OCI-LY3 (cell line): ENCODE measurements around the gene ZC3H14.

ENCODE experiments used
- H2AFZ ChIP-seq: fragments of 200-600, 300-600 bp; shearing (Covaris generic); 2 replicates; pipeline ENCODE4 v1.6.0; 2014; ENCODE audit warnings: antibody characterized with exemption, low read depth, low read length
- H3K27ac ChIP-seq: fragments of 200-600, 300-600 bp; sonication (generic); 2 replicates; pipeline ENCODE4 v1.5.1; 2014; ENCODE audit warnings: mild to moderate bottlenecking, low read length, moderate library complexity, mixed read lengths
- H3K27me3 ChIP-seq: fragments of 200-600, 300-600 bp; sonication (generic); 2 replicates; pipeline ENCODE4 v1.6.1; 2014; ENCODE audit warnings: low read depth, low read length, mixed read lengths
- H3K36me3 ChIP-seq: fragments of 200-600, 300-600 bp; sonication (generic); replicated peaks from 2 replicates; pipeline ENCODE3; 2014; ENCODE audit warnings: low read depth, low read length, mixed read lengths
- H3K4me1 ChIP-seq: fragments of 300-600, 200-600 bp; sonication (generic); 2 replicates; pipeline ENCODE4 v1.6.1; 2014; ENCODE audit warnings: low read length, mixed read lengths
- H3K4me2 ChIP-seq: fragments of 200-600, 300-600 bp; sonication (generic); 2 replicates; pipeline ENCODE4 v1.6.1; 2014; ENCODE audit warnings: low read length, mixed read lengths
- H3K4me3 ChIP-seq: fragments of 300-600, 200-600 bp; sonication (generic); 2 replicates; pipeline ENCODE4 v1.5.1; 2014; ENCODE audit warnings: antibody characterized with exemption, mild to moderate bottlenecking, low read length, moderate library complexity
- H3K79me2 ChIP-seq: fragments of 300-600, 200-600 bp; shearing (Covaris generic); 2 replicates; pipeline ENCODE4 v1.6.1; 2014; ENCODE audit warnings: mild to moderate bottlenecking, low read length, mixed read lengths
- H3K9ac ChIP-seq: fragments of 300-600, 200-600 bp; shearing (Covaris generic); 2 replicates; pipeline ENCODE4 v1.6.0; 2014; ENCODE audit warnings: mild to moderate bottlenecking, low read length, moderate library complexity
- H3K9me3 ChIP-seq: fragments of 200-600, 300-600 bp; shearing (Covaris generic); 2 replicates; pipeline ENCODE4 v1.6.1; 2014; ENCODE audit warnings: low read length, mixed read lengths; ENCODE audit not compliant: insufficient read depth
- H4K20me1 ChIP-seq: fragments of 200-600, 300-600 bp; sonication (generic); 2 replicates; pipeline ENCODE4 v1.6.1; 2016; ENCODE audit warnings: low read length, mixed read lengths; ENCODE audit not compliant: insufficient read depth
- EZH2phosphoT487 ChIP-seq: fragments of 200-600 bp; shearing (Covaris generic); IDR thresholded peaks from 2 replicates; pipeline ENCODE4 v1.6.1; 2018; ENCODE audit warnings: antibody characterized with exemption, mixed run types, low read depth
- TF ChIP-seq, protein P1 (sequence below): fragments of 200-600, 300-600 bp; sonication (generic); IDR thresholded peaks from 2 replicates; pipeline ENCODE4 v1.5.1; 2014; ENCODE audit warnings: antibody characterized with exemption, low read length, low read depth

The ZC3H14 gene

DNA sequence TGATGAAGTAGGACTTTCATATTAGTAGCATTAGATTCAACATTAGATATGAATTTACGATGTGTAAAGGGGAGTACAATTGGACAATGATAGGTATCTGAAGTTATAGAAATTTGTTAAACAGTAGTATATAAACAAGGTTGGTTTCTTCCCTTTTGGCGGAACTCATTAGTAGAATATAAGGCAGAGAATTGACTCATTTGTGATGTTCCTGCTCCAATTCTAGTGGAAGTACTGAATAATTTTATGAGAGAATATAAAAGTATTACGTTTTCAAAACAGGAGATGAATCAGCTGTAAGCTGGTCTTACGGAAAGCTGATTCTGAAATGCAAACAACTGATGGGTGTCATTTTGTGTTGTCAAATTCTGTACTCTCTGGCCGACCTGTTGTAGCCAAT lies 13.4 kb downstream of the ZC3H14 start:
- H3K36me3 ChIP-seq = peaks cover 46% of the 10 kb centered on the region
- TF ChIP-seq EZH2phosphoT487 = no peak
- TF ChIP-seq, protein P1, sequence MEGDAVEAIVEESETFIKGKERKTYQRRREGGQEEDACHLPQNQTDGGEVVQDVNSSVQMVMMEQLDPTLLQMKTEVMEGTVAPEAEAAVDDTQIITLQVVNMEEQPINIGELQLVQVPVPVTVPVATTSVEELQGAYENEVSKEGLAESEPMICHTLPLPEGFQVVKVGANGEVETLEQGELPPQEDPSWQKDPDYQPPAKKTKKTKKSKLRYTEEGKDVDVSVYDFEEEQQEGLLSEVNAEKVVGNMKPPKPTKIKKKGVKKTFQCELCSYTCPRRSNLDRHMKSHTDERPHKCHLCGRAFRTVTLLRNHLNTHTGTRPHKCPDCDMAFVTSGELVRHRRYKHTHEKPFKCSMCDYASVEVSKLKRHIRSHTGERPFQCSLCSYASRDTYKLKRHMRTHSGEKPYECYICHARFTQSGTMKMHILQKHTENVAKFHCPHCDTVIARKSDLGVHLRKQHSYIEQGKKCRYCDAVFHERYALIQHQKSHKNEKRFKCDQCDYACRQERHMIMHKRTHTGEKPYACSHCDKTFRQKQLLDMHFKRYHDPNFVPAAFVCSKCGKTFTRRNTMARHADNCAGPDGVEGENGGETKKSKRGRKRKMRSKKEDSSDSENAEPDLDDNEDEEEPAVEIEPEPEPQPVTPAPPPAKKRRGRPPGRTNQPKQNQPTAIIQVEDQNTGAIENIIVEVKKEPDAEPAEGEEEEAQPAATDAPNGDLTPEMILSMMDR = no peak

DNA sequence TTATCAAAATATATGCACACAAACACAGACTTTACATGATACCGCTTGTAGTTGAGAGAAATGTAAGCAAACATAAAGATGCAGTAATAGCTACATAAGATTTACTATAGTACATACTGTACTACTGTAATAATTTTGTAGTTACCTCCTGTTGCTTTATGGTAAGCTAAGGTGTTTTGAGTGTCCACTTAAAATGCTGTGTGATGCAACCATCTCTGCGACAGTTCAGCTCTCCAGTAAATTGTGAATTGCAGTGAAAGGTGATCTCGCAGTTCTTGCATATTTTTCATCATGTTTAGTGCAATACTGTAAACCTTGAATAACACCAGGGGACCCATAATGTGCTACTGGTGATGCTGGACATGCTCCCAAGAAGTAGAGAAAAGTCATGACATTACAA lies 21.6 kb downstream of the ZC3H14 start:
- no peaks in the 10 kb centered on the region for H4K20me1 ChIP-seq
- H3K4me1 ChIP-seq = no peaks in the 10 kb centered on the region
- no peak overlapping the region for H2AFZ ChIP-seq
- H3K9ac ChIP-seq = no peak overlapping the region
- H3K4me3 ChIP-seq = no peak overlapping the region
- TF ChIP-seq, protein P1 = no peak
- no peak for TF ChIP-seq EZH2phosphoT487
- no peak overlapping the region for H3K27ac ChIP-seq
- no peaks in the 10 kb centered on the region for H3K9me3 ChIP-seq
- no peak overlapping the region for H3K4me2 ChIP-seq
- peaks cover 47% of the 10 kb centered on the region for H3K36me3 ChIP-seq
- H3K79me2 ChIP-seq = no peaks in the 10 kb centered on the region
- H3K27me3 ChIP-seq = no peaks in the 10 kb centered on the region

More for the DNA sequence above, 13.4 kb downstream of the ZC3H14 start:
- no peak overlapping the region for H2AFZ ChIP-seq
- no peaks in the 10 kb centered on the region for H3K27me3 ChIP-seq
- no peaks in the 10 kb centered on the region for H3K79me2 ChIP-seq
- no peak overlapping the region for H3K4me2 ChIP-seq
- no peak overlapping the region for H3K9ac ChIP-seq
- no peaks in the 10 kb centered on the region for H4K20me1 ChIP-seq
- H3K27ac ChIP-seq = no peak overlapping the region
- no peak overlapping the region for H3K4me3 ChIP-seq
- no peaks in the 10 kb centered on the region for H3K9me3 ChIP-seq
- H3K4me1 ChIP-seq = no peaks in the 10 kb centered on the region

DNA sequence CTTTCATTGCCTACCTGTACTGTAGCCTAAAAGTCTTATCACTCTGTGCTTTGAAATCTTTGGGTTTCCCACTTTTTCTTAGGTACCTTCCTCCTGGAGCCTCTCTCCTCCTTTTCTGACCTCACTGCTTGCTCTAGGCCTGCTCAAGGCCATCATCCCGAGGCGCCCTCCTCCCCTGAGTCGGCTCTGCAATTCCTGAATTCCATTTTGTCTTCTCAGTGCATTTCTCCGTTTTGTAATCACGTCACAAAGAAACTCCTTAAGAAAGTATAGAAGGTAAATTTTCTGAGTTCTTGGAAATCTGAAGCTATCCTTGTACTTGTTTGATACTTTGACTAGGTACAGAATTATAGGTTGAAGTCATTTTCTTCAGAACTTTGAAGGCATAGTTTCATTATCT lies 25.2 kb downstream of the ZC3H14 start:
- Histone ChIP-seq H4K20me1 (no peaks in the 10 kb centered on the region), H3K4me2 (no peak overlapping the region), H3K9ac (no peak overlapping the region), H3K36me3 (peaks cover 42% of the 10 kb centered on the region), H3K27me3 (no peaks in the 10 kb centered on the region), H3K4me3 (no peak overlapping the region), H3K4me1 (no peaks in the 10 kb centered on the region), H2AFZ (no peak overlapping the region), H3K27ac (no peak overlapping the region), H3K9me3 (no peaks in the 10 kb centered on the region), H3K79me2 (no peaks in the 10 kb centered on the region)
- TF ChIP-seq, protein P1 = no peak
- no peak for TF ChIP-seq EZH2phosphoT487

DNA sequence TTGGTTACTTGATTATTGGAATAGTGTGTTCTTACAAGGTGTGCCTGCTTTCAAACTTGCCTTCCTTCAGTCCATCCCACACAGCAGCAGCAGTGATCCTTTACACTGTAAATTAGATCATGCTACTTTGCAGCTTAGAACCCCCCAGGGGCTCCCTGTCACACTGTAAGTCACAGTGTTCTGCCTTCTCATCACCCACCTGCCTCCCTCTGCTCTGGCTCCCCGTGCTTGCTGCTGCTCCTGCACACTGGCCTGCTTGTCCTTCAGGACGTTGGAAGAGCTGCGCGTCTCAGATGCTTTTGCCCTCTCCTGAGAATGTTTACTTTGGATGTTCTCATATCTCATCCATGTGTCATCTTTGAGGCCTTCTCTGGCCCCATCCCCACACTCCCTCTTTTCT lies 27.3 kb downstream of the ZC3H14 start:
- TF ChIP-seq, protein P1 = no peak
- no peak for TF ChIP-seq EZH2phosphoT487
- no peak overlapping the region for H3K4me2 ChIP-seq
- peaks cover 54% of the 10 kb centered on the region for H3K36me3 ChIP-seq
- no peaks in the 10 kb centered on the region for H3K9me3 ChIP-seq
- H3K27ac ChIP-seq = no peak overlapping the region
- no peak overlapping the region for H3K9ac ChIP-seq
- peaks cover 10% of the 10 kb centered on the region for H3K4me1 ChIP-seq
- H3K4me3 ChIP-seq = no peak overlapping the region
- no peak overlapping the region for H2AFZ ChIP-seq
- H4K20me1 ChIP-seq = no peaks in the 10 kb centered on the region
- H3K79me2 ChIP-seq = no peaks in the 10 kb centered on the region
- H3K27me3 ChIP-seq = no peaks in the 10 kb centered on the region
